OCI-LY1 (cell line): Measurements from ENCODE around the gene RAB29.

Source experiments
- H2AFZ ChIP-seq: fragments of 200-600 bp; sonication (generic), shearing (Covaris generic); 2 replicates; pipeline ENCODE4 v1.6.0; 2014; ENCODE audit warnings: antibody characterized with exemption, mild to moderate bottlenecking, low read length
- H3F3A ChIP-seq: fragments of 200-600 bp; sonication (generic), shearing (Covaris generic); 2 replicates; pipeline ENCODE4 v1.6.0; 2014; ENCODE audit warnings: mild to moderate bottlenecking, antibody characterized with exemption, low read length, moderate library complexity; ENCODE audit not compliant: insufficient read depth
- H3K27ac ChIP-seq: fragments of 200-600 bp; sonication (generic); 2 replicates; pipeline ENCODE4 v1.5.1; 2014; ENCODE audit warnings: low read length, mixed run types, mild to moderate bottlenecking, low read depth; ENCODE audit not compliant: poor library complexity, severe bottlenecking
- H3K27me3 ChIP-seq: fragments of 200-600 bp; sonication (generic); 2 replicates; pipeline ENCODE4 v1.6.0; 2014; ENCODE audit warnings: antibody characterized with exemption, mild to moderate bottlenecking, low read length, moderate library complexity; ENCODE audit not compliant: insufficient read depth
- H3K36me3 ChIP-seq: fragments of 200-600 bp; sonication (generic); 2 replicates; pipeline ENCODE4 v1.6.1; 2014; ENCODE audit warnings: mild to moderate bottlenecking, antibody characterized with exemption, low read length, moderate library complexity, mixed read lengths; ENCODE audit not compliant: insufficient read depth
- H3K4me1 ChIP-seq: fragments of 200-600 bp; sonication (generic); 2 replicates; pipeline ENCODE4 v1.5.1; 2014; ENCODE audit warnings: mild to moderate bottlenecking, low read length, moderate library complexity; ENCODE audit not compliant: insufficient read depth, severe bottlenecking
- H3K4me2 ChIP-seq: fragments of 200-600 bp; sonication (generic), shearing (Covaris generic); 2 replicates; pipeline ENCODE4 v1.6.1; 2014; ENCODE audit warnings: low read length
- H3K4me3 ChIP-seq: fragments of 200-600 bp; sonication (generic); 2 replicates; pipeline ENCODE4 v1.5.1; 2014; ENCODE audit warnings: low read length, low read depth, mild to moderate bottlenecking, mixed read lengths; ENCODE audit not compliant: poor library complexity, severe bottlenecking
- H3K79me2 ChIP-seq: fragments of 200-600 bp; shearing (Covaris generic); 2 replicates; pipeline ENCODE4 v1.6.1; 2016; ENCODE audit warnings: mixed run types, low read length, mixed read lengths; ENCODE audit not compliant: insufficient read depth
- H3K9ac ChIP-seq: fragments of 200-600 bp; sonication (generic), shearing (Covaris generic); 2 replicates; pipeline ENCODE4 v1.6.1; 2014; ENCODE audit warnings: mild to moderate bottlenecking, low read length, mixed read lengths
- H3K9me2 ChIP-seq: fragments of 200-600 bp; sonication (generic), shearing (Covaris generic); 2 replicates; pipeline ENCODE4 v1.6.1; 2014; ENCODE audit warnings: low read depth, mild to moderate bottlenecking, low read length, mixed read lengths
- H3K9me3 ChIP-seq: fragments of 200-600 bp; shearing (Covaris generic); 2 replicates; pipeline ENCODE4 v1.6.1; 2014; ENCODE audit warnings: low read length, mixed read lengths
- H4K20me1 ChIP-seq: fragments of 200-600 bp; sonication (generic), shearing (Covaris generic); 2 replicates; pipeline ENCODE4 v1.6.0; 2016; ENCODE audit warnings: mild to moderate bottlenecking, low read length; ENCODE audit not compliant: insufficient read depth
- EZH2 ChIP-seq: fragments of 200-600 bp; sonication (generic), shearing (Covaris generic); IDR thresholded peaks from 2 replicates; pipeline ENCODE4 v1.8.0; 2017; ENCODE audit warnings: borderline replicate concordance, mixed run types, mild to moderate bottlenecking, antibody characterized with exemption, low read length, moderate library complexity, mixed read lengths
- TF ChIP-seq, protein P1 (sequence below): fragments of 200-600 bp; sonication (generic), shearing (Covaris generic); IDR thresholded peaks from 2 replicates; pipeline ENCODE4 v1.5.1; 2017; ENCODE audit warnings: mild to moderate bottlenecking, antibody characterized with exemption, low read length, moderate library complexity, mixed read lengths

The RAB29 gene

DNA sequence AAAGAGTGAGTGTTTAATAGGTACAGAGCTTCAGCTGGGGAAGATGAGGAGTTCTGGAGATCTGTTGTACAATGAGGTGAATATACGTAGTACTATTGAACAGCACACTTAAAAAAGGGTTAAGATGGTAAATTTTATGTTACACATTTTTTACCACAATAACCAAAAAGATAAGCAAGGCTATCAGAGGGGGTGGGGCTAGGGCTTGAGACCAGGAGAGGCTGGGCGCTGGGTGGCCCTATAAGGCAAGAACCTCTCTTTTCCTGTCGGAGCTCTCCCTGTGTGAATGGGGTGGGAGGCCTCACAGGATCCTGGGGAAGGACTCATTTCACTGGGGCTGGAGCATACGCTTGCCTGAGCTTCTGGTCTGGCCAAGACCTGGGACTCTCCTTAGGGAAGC, 28.7 kb upstream of the RAB29 start:
- no peaks in the 10 kb centered on the region for H4K20me1 ChIP-seq
- TF ChIP-seq, protein P1, sequence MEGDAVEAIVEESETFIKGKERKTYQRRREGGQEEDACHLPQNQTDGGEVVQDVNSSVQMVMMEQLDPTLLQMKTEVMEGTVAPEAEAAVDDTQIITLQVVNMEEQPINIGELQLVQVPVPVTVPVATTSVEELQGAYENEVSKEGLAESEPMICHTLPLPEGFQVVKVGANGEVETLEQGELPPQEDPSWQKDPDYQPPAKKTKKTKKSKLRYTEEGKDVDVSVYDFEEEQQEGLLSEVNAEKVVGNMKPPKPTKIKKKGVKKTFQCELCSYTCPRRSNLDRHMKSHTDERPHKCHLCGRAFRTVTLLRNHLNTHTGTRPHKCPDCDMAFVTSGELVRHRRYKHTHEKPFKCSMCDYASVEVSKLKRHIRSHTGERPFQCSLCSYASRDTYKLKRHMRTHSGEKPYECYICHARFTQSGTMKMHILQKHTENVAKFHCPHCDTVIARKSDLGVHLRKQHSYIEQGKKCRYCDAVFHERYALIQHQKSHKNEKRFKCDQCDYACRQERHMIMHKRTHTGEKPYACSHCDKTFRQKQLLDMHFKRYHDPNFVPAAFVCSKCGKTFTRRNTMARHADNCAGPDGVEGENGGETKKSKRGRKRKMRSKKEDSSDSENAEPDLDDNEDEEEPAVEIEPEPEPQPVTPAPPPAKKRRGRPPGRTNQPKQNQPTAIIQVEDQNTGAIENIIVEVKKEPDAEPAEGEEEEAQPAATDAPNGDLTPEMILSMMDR: no peak
- TF ChIP-seq EZH2: no peak
- no peak overlapping the region for H3K9ac ChIP-seq
- H3K36me3 ChIP-seq: no peaks in the 10 kb centered on the region
- no peak overlapping the region for H3K4me3 ChIP-seq
- no peaks in the 10 kb centered on the region for H3F3A ChIP-seq
- H3K4me2 ChIP-seq: no peak overlapping the region
- no peaks in the 10 kb centered on the region for H3K9me2 ChIP-seq
- no peak overlapping the region for H2AFZ ChIP-seq
- no peaks in the 10 kb centered on the region for H3K27me3 ChIP-seq
- H3K79me2 ChIP-seq: no peaks in the 10 kb centered on the region
- H3K27ac ChIP-seq: no peak overlapping the region
- H3K9me3 ChIP-seq: no peaks in the 10 kb centered on the region
- no peaks in the 10 kb centered on the region for H3K4me1 ChIP-seq

DNA sequence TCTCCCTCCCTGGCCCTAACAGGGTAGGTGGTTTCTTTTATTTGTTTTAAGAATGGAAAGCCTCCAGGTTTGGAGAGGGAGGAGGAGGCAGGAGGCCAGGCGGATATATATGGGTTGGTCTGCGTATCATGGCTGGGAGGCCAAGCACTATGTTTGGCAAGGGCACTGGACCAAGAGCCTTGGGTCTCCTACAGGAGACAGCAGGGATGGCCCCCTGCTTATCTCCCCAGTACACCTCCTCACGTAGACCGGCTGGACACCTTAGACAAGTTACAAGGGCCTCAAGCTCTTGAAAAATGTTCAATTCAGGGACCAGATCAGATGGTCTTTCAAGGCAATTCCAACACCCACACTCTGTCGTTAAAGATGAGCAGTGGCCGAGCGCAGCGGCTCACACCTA, 26.8 kb upstream of the RAB29 start:
- TF ChIP-seq, protein P1: no peak
- no peak for TF ChIP-seq EZH2
- H4K20me1 ChIP-seq: no peaks in the 10 kb centered on the region

DNA sequence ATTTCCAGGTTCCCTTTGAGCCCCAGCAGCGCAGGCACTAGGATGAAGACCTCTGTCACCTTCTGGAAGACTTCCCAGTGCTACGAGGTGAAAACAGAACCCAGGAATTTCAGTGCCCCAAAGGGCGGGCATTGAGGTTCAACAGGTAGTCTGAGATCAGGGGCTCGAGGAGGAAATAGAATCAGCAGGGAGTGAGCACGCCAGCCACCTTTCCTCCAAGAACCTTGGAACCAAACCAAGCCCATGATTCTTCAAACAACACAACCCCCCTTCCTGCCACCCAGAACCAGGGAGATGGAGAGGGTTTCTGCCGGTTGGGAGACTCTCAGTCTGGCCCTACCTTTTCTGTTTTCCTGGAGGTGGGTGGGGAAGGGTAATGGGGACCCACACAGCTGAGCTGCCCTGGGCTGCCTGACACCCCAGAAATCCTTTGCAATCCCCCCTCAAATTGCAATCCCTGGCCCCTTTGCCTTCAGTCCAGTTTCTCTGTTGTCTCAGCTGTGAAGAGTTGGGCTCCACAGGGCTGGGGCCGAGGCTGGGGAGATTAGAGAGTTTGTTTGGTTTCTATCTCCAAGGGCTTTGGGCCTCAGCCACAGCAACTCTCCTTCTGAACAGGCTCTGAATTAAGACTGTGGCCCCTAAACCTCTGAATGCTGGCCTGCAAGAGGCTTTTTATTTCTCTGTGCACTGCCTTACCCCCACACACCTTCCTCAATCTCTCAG, 25.9 kb upstream of the RAB29 start:
- H3K27ac ChIP-seq: no peak overlapping the region
- no peaks in the 10 kb centered on the region for H3K9me3 ChIP-seq
- H4K20me1 ChIP-seq: no peaks in the 10 kb centered on the region
- H3F3A ChIP-seq: no peaks in the 10 kb centered on the region
- no peak overlapping the region for H3K9ac ChIP-seq
- no peaks in the 10 kb centered on the region for H3K4me1 ChIP-seq
- H3K27me3 ChIP-seq: no peaks in the 10 kb centered on the region
- no peaks in the 10 kb centered on the region for H3K9me2 ChIP-seq
- no peak overlapping the region for H3K4me2 ChIP-seq
- H3K36me3 ChIP-seq: no peaks in the 10 kb centered on the region
- no peak for TF ChIP-seq EZH2
- TF ChIP-seq, protein P1: no peak
- no peak overlapping the region for H2AFZ ChIP-seq
- no peaks in the 10 kb centered on the region for H3K79me2 ChIP-seq
- no peak overlapping the region for H3K4me3 ChIP-seq

More for the DNA sequence above, 26.8 kb upstream of the RAB29 start:
- H3K4me1 ChIP-seq: no peaks in the 10 kb centered on the region
- H3K4me3 ChIP-seq: no peak overlapping the region
- H3K4me2 ChIP-seq: no peak overlapping the region
- no peaks in the 10 kb centered on the region for H3K9me2 ChIP-seq
- no peaks in the 10 kb centered on the region for H3F3A ChIP-seq
- H3K9ac ChIP-seq: no peak overlapping the region
- no peak overlapping the region for H3K27ac ChIP-seq
- H3K36me3 ChIP-seq: no peaks in the 10 kb centered on the region
- no peak overlapping the region for H2AFZ ChIP-seq
- H3K79me2 ChIP-seq: no peaks in the 10 kb centered on the region
- no peaks in the 10 kb centered on the region for H3K27me3 ChIP-seq
- H3K9me3 ChIP-seq: no peaks in the 10 kb centered on the region
